Testis (tissue), 3 donors: ENCODE measurements around the gene HSPBP1. TPM values are rescaled to one million over a fixed set of nuclear protein-coding genes. Genes with fewer than 3 reads are reported as not detected.

Experiments used
- DNase-seq: peaks from one replicate; pipeline ENCODE4 v3.0.0-alpha.2; 2019
- H3K27ac ChIP-seq, 2 donors: fragments of 200-600 bp; sonication (generic); one replicate each; pipeline ENCODE4 v1.5.1; 2019
- H3K27me3 ChIP-seq: fragments of 200-600 bp; sonication (generic); one replicate; pipeline ENCODE4 v1.5.1; 2019
- H3K36me3 ChIP-seq: fragments of 200-600 bp; sonication (generic); one replicate; pipeline ENCODE4 v1.5.1; 2017; ENCODE audit warnings: low read depth; ENCODE audit errors: missing control alignments
- H3K4me1 ChIP-seq: fragments of 200-600 bp; sonication (generic); one replicate; pipeline ENCODE4 v1.5.1; 2019
- H3K4me3 ChIP-seq, 2 donors: fragments of 200-600 bp; sonication (generic); one replicate each; pipeline ENCODE4 v1.5.1; 2017 to 2019
- H3K9me3 ChIP-seq: fragments of 200-600 bp; sonication (generic); one replicate; pipeline ENCODE4 v1.5.1; 2017
- POLR2A ChIP-seq: fragments of 450-650 bp; IDR thresholded peaks from one replicate; pipeline ENCODE4 v1.6.1; 2017; ENCODE audit warnings: antibody characterized with exemption, mild to moderate bottlenecking, moderate library complexity
- WGBS, 2 donors: methylation state at CpG; one replicate each; pipeline ENCODE4 v1.1.5; 2018; 5-methylcytosine and 5-hydroxymethylcytosine counted together
- intact Hi-C: fragments of 100-400 bp; cut with DNase I; formaldehyde crosslinking; loops from one replicate; pipeline ENCODE4 v1.15.1; 2023; ENCODE audit warnings: low total_unique reads
- polyA plus RNA-seq: library from polyadenylated mRNA; stranded (reverse); fragments of 350-450 nt; fragmentation: Illumina TruSeq; extraction: RNeasy Lipid Tissue Mini Kit (QIAGEN cat#74804); gene quantifications from one replicate; pipeline ENCODE4 v1.2.3, GENCODE V29; 2014; ENCODE audit warnings: low read depth, low replicate concordance; ENCODE audit not compliant: insufficient read depth
- total RNA-seq, 2 donors: library from RNA; depleted of rRNA; stranded (reverse); fragments of >200 nt; gene quantifications; one replicate each; pipeline ENCODE4 v1.2.3, GENCODE V29; 2016
- TF ChIP-seq, protein P1 (sequence below), 3 experiments: fragments of 450-650 bp in 2 of 3; fragments of 200-600 bp in 1 of 3; sonication (generic) in 1 of 3; IDR thresholded peaks; one replicate each; pipeline ENCODE4 v1.5.1; 2016 to 2019; ENCODE audit warnings: antibody characterized with exemption in 3 of 3, mild to moderate bottlenecking in 2 of 3, moderate library complexity in 1 of 3

The HSPBP1 gene
- total and polyA plus RNA-seq, 3 donors from 2014 or later: 42.7 to 48.2 (median 43.5) TPM

DNA sequence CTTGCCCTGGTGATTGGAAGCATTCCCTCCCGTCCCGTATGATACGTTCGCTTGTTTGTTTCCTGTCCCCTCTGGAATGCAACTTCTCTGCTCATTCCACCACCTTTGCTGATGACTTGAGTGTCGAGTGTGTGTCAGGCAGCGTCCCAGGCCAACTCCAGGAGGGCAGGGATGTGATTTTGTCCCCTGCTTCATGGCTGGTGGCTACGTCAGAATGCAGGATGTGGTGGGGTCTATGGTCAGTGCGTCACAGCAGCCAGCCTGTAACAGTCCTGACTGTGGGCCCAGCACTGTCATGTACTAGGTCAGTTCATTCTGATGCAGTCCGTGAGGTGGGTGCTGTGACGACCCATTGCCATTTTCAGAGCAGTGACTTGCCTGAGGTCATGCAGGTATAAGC lies 20.1 kb upstream of the HSPBP1 start:
- Histone ChIP-seq H3K36me3 (no peaks in the 10 kb centered on the region), H3K4me1 (peaks cover 12% of the 10 kb centered on the region), H3K4me3 (no peak overlapping the region), H3K27ac (no peak overlapping the region), H3K9me3 (no peaks in the 10 kb centered on the region), H3K27me3 (no peaks in the 10 kb centered on the region)
- DNase-seq: no peak
- TF ChIP-seq, protein P1, sequence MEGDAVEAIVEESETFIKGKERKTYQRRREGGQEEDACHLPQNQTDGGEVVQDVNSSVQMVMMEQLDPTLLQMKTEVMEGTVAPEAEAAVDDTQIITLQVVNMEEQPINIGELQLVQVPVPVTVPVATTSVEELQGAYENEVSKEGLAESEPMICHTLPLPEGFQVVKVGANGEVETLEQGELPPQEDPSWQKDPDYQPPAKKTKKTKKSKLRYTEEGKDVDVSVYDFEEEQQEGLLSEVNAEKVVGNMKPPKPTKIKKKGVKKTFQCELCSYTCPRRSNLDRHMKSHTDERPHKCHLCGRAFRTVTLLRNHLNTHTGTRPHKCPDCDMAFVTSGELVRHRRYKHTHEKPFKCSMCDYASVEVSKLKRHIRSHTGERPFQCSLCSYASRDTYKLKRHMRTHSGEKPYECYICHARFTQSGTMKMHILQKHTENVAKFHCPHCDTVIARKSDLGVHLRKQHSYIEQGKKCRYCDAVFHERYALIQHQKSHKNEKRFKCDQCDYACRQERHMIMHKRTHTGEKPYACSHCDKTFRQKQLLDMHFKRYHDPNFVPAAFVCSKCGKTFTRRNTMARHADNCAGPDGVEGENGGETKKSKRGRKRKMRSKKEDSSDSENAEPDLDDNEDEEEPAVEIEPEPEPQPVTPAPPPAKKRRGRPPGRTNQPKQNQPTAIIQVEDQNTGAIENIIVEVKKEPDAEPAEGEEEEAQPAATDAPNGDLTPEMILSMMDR (IDR thresholded peaks at IDR 0.05): no peak
- no peak for TF ChIP-seq POLR2A
- WGBS, 2 donors: 87 to 91% methylated on average over 9 to 10 of the region's 10 CpGs
- intact Hi-C loops: no loop called here

DNA sequence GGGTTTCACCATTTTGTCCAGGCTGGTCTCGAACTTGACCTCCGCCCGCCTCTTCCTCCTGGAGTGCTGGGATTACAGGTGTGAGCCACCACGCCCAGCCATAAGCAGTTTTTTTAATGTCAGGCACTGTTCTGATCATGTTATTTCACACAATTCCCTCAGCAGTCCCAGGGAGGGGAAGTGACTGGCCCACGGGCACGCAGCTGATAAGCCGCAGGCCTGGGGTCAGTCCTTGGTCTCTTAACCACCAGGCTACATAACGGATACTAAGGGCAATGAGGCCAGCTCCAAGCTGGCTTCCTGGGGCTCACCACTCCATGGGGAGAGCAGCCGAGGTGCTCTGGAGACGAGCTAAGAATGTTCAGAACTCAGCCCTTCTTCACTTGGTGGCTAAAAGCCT lies 17.4 kb upstream of the HSPBP1 start:
- H3K4me1 ChIP-seq: peaks cover 12% of the 10 kb centered on the region
- WGBS, 2 donors: 89 to 93% methylated on average over 10 of the region's 10 CpGs
- no peak overlapping the region for H3K4me3 ChIP-seq
- TF ChIP-seq POLR2A: no peak
- TF ChIP-seq, protein P1 (IDR thresholded peaks at IDR 0.05): no peak
- H3K27ac ChIP-seq: no peak overlapping the region
- H3K27me3 ChIP-seq: no peaks in the 10 kb centered on the region
- no peaks in the 10 kb centered on the region for H3K36me3 ChIP-seq
- no peak for DNase-seq
- no peaks in the 10 kb centered on the region for H3K9me3 ChIP-seq
- intact Hi-C loops: no loop called here

DNA sequence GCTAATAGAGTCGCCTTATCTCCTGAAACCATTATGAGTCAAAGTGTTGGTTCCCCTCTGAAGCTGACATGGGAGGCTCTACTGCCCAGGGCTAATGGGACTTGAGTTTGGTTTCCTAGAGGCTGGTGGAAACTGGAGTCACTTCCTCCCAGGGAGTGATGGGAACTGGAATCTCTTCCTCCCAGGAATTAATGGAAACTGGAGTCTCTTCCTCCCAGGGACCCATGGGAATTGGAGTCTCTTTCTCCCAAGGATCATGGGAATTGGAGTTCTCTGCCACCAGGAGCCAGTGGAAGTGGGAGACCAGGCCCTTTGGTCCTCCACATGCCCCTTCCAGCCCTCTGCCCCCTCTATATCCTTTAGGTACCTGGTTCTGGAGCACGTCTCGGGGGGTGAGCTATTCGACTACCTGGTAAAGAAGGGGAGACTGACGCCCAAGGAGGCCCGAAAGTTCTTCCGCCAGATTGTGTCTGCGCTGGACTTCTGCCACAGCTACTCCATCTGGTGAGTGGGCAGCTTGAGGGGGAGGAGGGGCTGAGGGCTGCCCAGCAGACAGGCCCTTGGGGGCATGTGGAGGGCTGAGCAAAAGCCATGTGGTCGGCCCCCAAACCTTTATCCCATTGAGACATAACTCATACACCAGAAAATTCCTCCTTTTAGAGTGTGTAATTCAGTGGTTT lies 9.3 kb upstream of the HSPBP1 start:
- DNase-seq: no peak
- TF ChIP-seq, protein P1 (IDR thresholded peaks at IDR 0.05): no peak
- no peak overlapping the region for H3K4me3 ChIP-seq
- H3K36me3 ChIP-seq: no peaks in the 10 kb centered on the region
- H3K4me1 ChIP-seq: no peaks in the 10 kb centered on the region
- WGBS, 2 donors: 89 to 93% methylated on average over 9 of the region's 9 CpGs
- H3K27ac ChIP-seq: no peak overlapping the region
- intact Hi-C loops: no loop called here
- no peaks in the 10 kb centered on the region for H3K9me3 ChIP-seq
- no peaks in the 10 kb centered on the region for H3K27me3 ChIP-seq

DNA sequence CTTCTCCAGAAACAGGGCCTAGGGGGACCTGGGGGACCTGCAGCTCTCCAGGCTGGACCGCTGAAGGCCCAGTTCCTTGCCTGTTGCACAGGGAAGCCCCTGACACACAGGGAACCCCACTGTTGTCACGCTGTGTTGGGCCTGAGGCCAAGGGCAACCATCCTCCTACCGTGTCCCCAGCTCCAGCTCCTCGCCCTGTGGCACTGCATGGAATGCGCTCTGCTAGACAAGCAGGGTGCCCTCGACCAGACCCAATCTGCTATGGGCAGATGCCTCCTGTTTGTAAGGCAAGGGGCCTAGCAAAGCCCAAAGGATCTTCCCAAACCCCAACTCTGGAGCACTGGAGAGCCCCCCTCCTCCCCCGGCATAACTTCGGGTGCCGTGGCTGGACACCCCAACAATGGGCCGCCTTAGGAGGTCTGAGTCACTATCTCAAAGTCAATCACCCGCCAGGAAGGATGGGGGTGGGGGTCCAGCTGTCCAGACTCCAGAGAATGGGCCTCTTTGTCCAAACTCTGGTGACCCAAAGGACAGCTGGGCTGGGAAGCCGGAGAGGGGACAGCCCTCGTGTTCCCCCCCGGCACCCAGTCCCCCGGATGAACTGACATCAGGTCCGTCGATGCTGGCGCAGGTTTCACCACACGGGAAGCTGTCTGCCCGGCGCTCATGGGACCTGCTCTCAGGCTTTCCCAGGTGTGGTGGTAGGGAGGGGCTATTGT lies 7.6 kb upstream of the HSPBP1 start:
- no peaks in the 10 kb centered on the region for H3K4me1 ChIP-seq
- H3K27ac ChIP-seq: no peak overlapping the region
- 90 to 93% methylated on average over 8 to 16 of the region's 21 CpGs for WGBS, 2 donors
- H3K36me3 ChIP-seq: no peaks in the 10 kb centered on the region
- no peaks in the 10 kb centered on the region for H3K27me3 ChIP-seq
- no peaks in the 10 kb centered on the region for H3K9me3 ChIP-seq
- TF ChIP-seq POLR2A: no peak
- TF ChIP-seq, protein P1 (IDR thresholded peaks at IDR 0.05): no peak
- DNase-seq: no peak
- H3K4me3 ChIP-seq: no peak overlapping the region
- intact Hi-C loops: no loop called here
